Neural cell (in vitro differentiated cells): ENCODE results near the gene NTHL1. TPM values are rescaled to one million over a fixed set of nuclear protein-coding genes. Genes with fewer than 3 reads are reported as not detected.

Experiments
- H2AFZ ChIP-seq: fragments of 200-600, 300-800 bp; sonication (generic), shearing (Covaris generic); 2 replicates; pipeline ENCODE4 v1.6.0; 2014; ENCODE audit warnings: low read depth, mild to moderate bottlenecking, antibody characterized with exemption, low read length, moderate library complexity
- H3F3A ChIP-seq: fragments of 200-600 bp; shearing (Covaris generic); 2 replicates; pipeline ENCODE4 v1.6.1; 2016; ENCODE audit warnings: mild to moderate bottlenecking, moderate library complexity, mixed read lengths, antibody characterized with exemption, low read length; ENCODE audit not compliant: insufficient read depth, poor library complexity, severe bottlenecking
- H3K27ac ChIP-seq: fragments of 200-600, 300-800 bp; sonication (generic), shearing (Covaris generic); 2 replicates; pipeline ENCODE4 v1.5.1; 2014; ENCODE audit warnings: mild to moderate bottlenecking, low read length, moderate library complexity
- H3K27me3 ChIP-seq: fragments of 300-800, 200-600 bp; sonication (generic), shearing (Covaris generic); 2 replicates; pipeline ENCODE4 v1.6.0; 2014; ENCODE audit warnings: mild to moderate bottlenecking, low read depth, low read length, moderate library complexity; ENCODE audit not compliant: insufficient read depth
- H3K36me3 ChIP-seq: fragments of 300-800, 200-600 bp; sonication (generic), shearing (Covaris generic); 2 replicates; pipeline ENCODE4 v1.5.1; 2014; ENCODE audit warnings: mild to moderate bottlenecking, antibody characterized with exemption, low read length, moderate library complexity; ENCODE audit not compliant: insufficient read depth
- H3K4me2 ChIP-seq: fragments of 300-800, 200-600 bp; sonication (generic), shearing (Covaris generic); 2 replicates; pipeline ENCODE4 v1.6.0; 2014; ENCODE audit warnings: mild to moderate bottlenecking, low read length
- H3K4me3 ChIP-seq: fragments of 300-800, 200-600 bp; sonication (generic), shearing (Covaris generic); 2 replicates; pipeline ENCODE4 v1.5.1; 2014; ENCODE audit warnings: mild to moderate bottlenecking, low read length, moderate library complexity
- H3K79me2 ChIP-seq: fragments of 200-600 bp; shearing (Covaris generic); replicated peaks from 2 replicates; pipeline ENCODE4 v1.6.0; 2014; ENCODE audit warnings: mild to moderate bottlenecking, low read length, moderate library complexity; ENCODE audit not compliant: insufficient read depth
- H3K9ac ChIP-seq: fragments of 300-800, 200-600 bp; sonication (generic), shearing (Covaris generic); 2 replicates; pipeline ENCODE4 v1.6.1; 2016; ENCODE audit warnings: mild to moderate bottlenecking, low read length, mixed read lengths
- H3K9me2 ChIP-seq: fragments of 200-600 bp; shearing (Covaris generic); 2 replicates; pipeline ENCODE4 v1.6.1; 2016; ENCODE audit warnings: mild to moderate bottlenecking, low read length, mixed read lengths; ENCODE audit not compliant: insufficient read depth
- H3K9me3 ChIP-seq: fragments of 200-600, 300-800 bp; sonication (generic), shearing (Covaris generic); 2 replicates; pipeline ENCODE4 v1.6.1; 2016; ENCODE audit warnings: mild to moderate bottlenecking, mixed run types, low read length, moderate library complexity, mixed read lengths
- H4K20me1 ChIP-seq: fragments of 200-600 bp; shearing (Covaris generic); 2 replicates; pipeline ENCODE4 v1.6.1; 2016; ENCODE audit warnings: mild to moderate bottlenecking, mixed run types; ENCODE audit not compliant: insufficient read depth
- EP300 ChIP-seq: fragments of 450-650 bp; conservative IDR thresholded peaks from 2 replicates; pipeline ENCODE4 v1.6.1; 2014; ENCODE audit warnings: antibody characterized with exemption, mild to moderate bottlenecking, moderate library complexity; ENCODE audit not compliant: poor library complexity, severe bottlenecking
- EZH2 ChIP-seq: fragments of 200-600, 300-800 bp; shearing (Covaris generic), sonication (generic); IDR thresholded peaks from 2 replicates; pipeline ENCODE4 v1.6.1; 2014; ENCODE audit warnings: antibody characterized with exemption, low read length, borderline replicate concordance, mild to moderate bottlenecking; ENCODE audit not compliant: insufficient read depth, poor library complexity, severe bottlenecking
- MXI1 ChIP-seq: fragments of 450-650 bp; conservative IDR thresholded peaks from 2 replicates; pipeline ENCODE4 v1.6.1; 2014; ENCODE audit warnings: antibody characterized with exemption, mild to moderate bottlenecking; ENCODE audit not compliant: poor library complexity, severe bottlenecking
- POLR2AphosphoS5 ChIP-seq: IDR thresholded peaks from 2 replicates; pipeline ENCODE4 v1.6.1; 2012
- RAD21 ChIP-seq: fragments of 450-650 bp; conservative IDR thresholded peaks from 2 replicates; pipeline ENCODE4 v1.6.1; 2014; ENCODE audit warnings: antibody characterized with exemption, mild to moderate bottlenecking, moderate library complexity
- REST ChIP-seq: IDR thresholded peaks from 2 replicates; pipeline ENCODE4 v1.6.1; 2012; ENCODE audit warnings: borderline replicate concordance
- SMC3 ChIP-seq: fragments of 450-650 bp; conservative IDR thresholded peaks from 2 replicates; pipeline ENCODE4 v1.6.1; 2014; ENCODE audit warnings: antibody characterized with exemption, mild to moderate bottlenecking, moderate library complexity; ENCODE audit not compliant: poor library complexity
- TAF1 ChIP-seq: IDR thresholded peaks from 2 replicates; pipeline ENCODE4 v1.6.1; 2012; ENCODE audit warnings: low read depth
- polyA plus RNA-seq: library from polyadenylated mRNA; depleted of rRNA; stranded (reverse); fragments of >200 nt; gene quantifications from 2 replicates; pipeline ENCODE4 v1.2.3, GENCODE V29; 2014
- TF ChIP-seq, protein P1 (sequence below): fragments of 450-650 bp; IDR thresholded peaks from 2 replicates; pipeline ENCODE4 v1.5.1; 2014; ENCODE audit warnings: antibody characterized with exemption, mild to moderate bottlenecking, moderate library complexity; ENCODE audit not compliant: poor library complexity, severe bottlenecking

Gene NTHL1
- polyA plus RNA-seq, 1 donor from 2014 or later = 43.1 TPM

DNA sequence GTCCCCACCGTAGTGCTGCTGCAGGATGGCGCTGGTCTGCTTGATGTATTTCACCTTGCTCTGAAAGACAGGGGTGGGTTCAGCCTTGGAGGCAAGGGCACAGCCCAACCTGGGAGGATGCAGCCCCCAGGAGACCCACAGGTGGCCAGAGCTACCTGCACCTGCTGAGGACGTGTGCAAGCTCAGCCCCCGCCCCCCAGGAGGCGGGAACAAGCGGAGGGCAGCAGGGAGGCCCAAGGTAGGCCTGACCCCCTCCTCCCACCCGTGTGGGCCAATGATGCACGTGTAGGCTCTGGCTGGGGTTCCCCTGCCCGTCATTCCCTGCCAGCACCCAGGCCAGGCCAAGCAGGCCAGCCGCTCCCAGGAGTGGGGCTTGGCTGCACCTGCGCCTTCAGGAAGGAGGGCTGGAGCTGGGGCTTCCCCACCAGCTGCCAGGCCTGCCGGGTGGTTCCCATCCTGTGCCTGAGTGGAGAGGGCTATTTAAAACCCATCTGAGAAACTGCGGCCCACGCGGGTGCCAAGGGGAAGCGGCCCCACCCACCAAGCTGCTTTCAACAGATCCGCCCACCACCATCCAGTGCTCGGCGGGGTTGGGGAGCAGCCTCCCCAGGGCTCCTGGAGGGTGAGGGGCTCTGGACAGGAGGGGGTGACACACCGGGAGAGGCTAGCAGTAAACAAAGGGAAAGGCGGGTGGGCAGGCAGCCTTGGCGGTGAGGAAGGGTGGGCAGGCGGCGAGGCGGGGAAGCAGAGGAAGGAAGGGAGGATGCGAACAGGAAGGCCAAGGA lies 3.8 kb downstream of the NTHL1 start:
- Histone ChIP-seq H4K20me1 (no peaks in the 10 kb centered on the region), H3K9ac (no peak overlapping the region), H3K4me2 (no peak overlapping the region), H3K36me3 (no peaks in the 10 kb centered on the region), H3K9me2 (no peaks in the 10 kb centered on the region), H3K27ac (no peak overlapping the region), H3K9me3 (no peaks in the 10 kb centered on the region), H3K4me3 (no peak overlapping the region), H3K27me3 (no peaks in the 10 kb centered on the region), H3K79me2 (peaks cover 8% of the 10 kb centered on the region), H3F3A (no peaks in the 10 kb centered on the region), H2AFZ (no peak overlapping the region)
- TF ChIP-seq, protein P1, sequence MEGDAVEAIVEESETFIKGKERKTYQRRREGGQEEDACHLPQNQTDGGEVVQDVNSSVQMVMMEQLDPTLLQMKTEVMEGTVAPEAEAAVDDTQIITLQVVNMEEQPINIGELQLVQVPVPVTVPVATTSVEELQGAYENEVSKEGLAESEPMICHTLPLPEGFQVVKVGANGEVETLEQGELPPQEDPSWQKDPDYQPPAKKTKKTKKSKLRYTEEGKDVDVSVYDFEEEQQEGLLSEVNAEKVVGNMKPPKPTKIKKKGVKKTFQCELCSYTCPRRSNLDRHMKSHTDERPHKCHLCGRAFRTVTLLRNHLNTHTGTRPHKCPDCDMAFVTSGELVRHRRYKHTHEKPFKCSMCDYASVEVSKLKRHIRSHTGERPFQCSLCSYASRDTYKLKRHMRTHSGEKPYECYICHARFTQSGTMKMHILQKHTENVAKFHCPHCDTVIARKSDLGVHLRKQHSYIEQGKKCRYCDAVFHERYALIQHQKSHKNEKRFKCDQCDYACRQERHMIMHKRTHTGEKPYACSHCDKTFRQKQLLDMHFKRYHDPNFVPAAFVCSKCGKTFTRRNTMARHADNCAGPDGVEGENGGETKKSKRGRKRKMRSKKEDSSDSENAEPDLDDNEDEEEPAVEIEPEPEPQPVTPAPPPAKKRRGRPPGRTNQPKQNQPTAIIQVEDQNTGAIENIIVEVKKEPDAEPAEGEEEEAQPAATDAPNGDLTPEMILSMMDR = no peak
- TF ChIP-seq TAF1 (no peak), EP300 (no peak), POLR2AphosphoS5 (no peak), MXI1 (no peak), REST (no peak), SMC3 (no peak), RAD21 (no peak), EZH2 (no peak)

GRCh38 chr16:2042986-2043666 lies 4.5 kb downstream of the NTHL1 start:
- Histone ChIP-seq H2AFZ (no peak overlapping the region), H3K36me3 (no peaks in the 10 kb centered on the region), H3K9ac (no peak overlapping the region), H4K20me1 (no peaks in the 10 kb centered on the region), H3K9me2 (no peaks in the 10 kb centered on the region), H3K4me3 (no peak overlapping the region), H3F3A (no peaks in the 10 kb centered on the region), H3K79me2 (peaks cover under 1% of the 10 kb centered on the region), H3K27me3 (no peaks in the 10 kb centered on the region), H3K4me2 (no peak overlapping the region), H3K27ac (no peak overlapping the region), H3K9me3 (no peaks in the 10 kb centered on the region)
- TF ChIP-seq, protein P1 = no peak
- TF ChIP-seq MXI1 (no peak), EP300 (no peak), EZH2 (no peak), REST (no peak), RAD21 (no peak), TAF1 (no peak), POLR2AphosphoS5 (no peak), SMC3 (no peak)
